Smooth muscle cell (in vitro differentiated cells): ENCODE data around the gene CPED1. TPM values are rescaled to one million over a fixed set of nuclear protein-coding genes. Genes with fewer than 3 reads are reported as not detected.

ENCODE experiments used
- DNase-seq: peaks from one replicate; lab custom pipeline; 2025; ENCODE audit not compliant: unreplicated experiment; lab: John Stamatoyannopoulos, UW
- H2AFZ ChIP-seq: fragments of 200-600 bp; sonication (generic); 2 replicates; pipeline ENCODE4 v1.6.0; 2016; ENCODE audit warnings: antibody characterized with exemption, low read depth, mild to moderate bottlenecking
- H3F3A ChIP-seq: fragments of 200-600 bp; sonication (generic); 2 replicates; pipeline ENCODE4 v1.6.0; 2017; ENCODE audit warnings: antibody characterized with exemption, low read depth
- H3K27ac ChIP-seq: fragments of 200-600 bp; sonication (generic); 2 replicates; pipeline ENCODE4 v1.5.1; 2016; ENCODE audit warnings: low read depth, mild to moderate bottlenecking
- H3K27me3 ChIP-seq: fragments of 200-600 bp; sonication (generic); 2 replicates; pipeline ENCODE4 v1.6.1; 2016; ENCODE audit warnings: low read depth, mild to moderate bottlenecking
- H3K36me3 ChIP-seq: fragments of 200-600 bp; sonication (generic); 2 replicates; pipeline ENCODE4 v1.5.1; 2016; ENCODE audit warnings: low read depth
- H3K4me1 ChIP-seq: fragments of 200-600 bp; sonication (generic); 2 replicates; pipeline ENCODE4 v1.5.1; 2016; ENCODE audit warnings: low read depth
- H3K4me2 ChIP-seq: fragments of 200-600 bp; sonication (generic); 2 replicates; pipeline ENCODE4 v1.6.0; 2016; ENCODE audit warnings: mild to moderate bottlenecking
- H3K4me3 ChIP-seq: fragments of 200-600 bp; sonication (generic); 2 replicates; pipeline ENCODE4 v1.5.1; 2016; ENCODE audit warnings: mild to moderate bottlenecking
- H3K79me2 ChIP-seq: fragments of 200-600 bp; sonication (generic); 2 replicates; pipeline ENCODE4 v1.6.0; 2016; ENCODE audit warnings: low read depth, mild to moderate bottlenecking
- H3K9ac ChIP-seq: fragments of 200-600 bp; sonication (generic); 2 replicates; pipeline ENCODE4 v1.6.0; 2016; ENCODE audit warnings: low read depth
- H3K9me3 ChIP-seq: fragments of 200-600 bp; sonication (generic); replicated peaks from 2 replicates; pipeline ENCODE4 v1.5.1; 2016; ENCODE audit warnings: low read depth
- H4K20me1 ChIP-seq: fragments of 200-600 bp; sonication (generic); 2 replicates; pipeline ENCODE4 v1.6.0; 2016; ENCODE audit warnings: low read depth
- WGBS: methylation state at CpG from one replicate; pipeline ENCODE4 v1.1.7; 2016; ENCODE audit warnings: low lambda C conversion rate; 5-methylcytosine and 5-hydroxymethylcytosine counted together
- polyA plus RNA-seq: library from polyadenylated mRNA; unstranded; fragments of >200 nt; fragmentation: Nextera tagmentation; extraction: Ambion mirVana; gene quantifications from 2 replicates; pipeline ENCODE4 v1.2.1, GENCODE V29; 2016
- total RNA-seq: library from RNA; depleted of rRNA; stranded (reverse); fragments of >200 nt; gene quantifications from 2 replicates; pipeline ENCODE4 v1.2.3, GENCODE V29; 2014
- TF ChIP-seq, protein P1 (sequence below): fragments of 200-600 bp; sonication (generic); IDR thresholded peaks from 2 replicates; pipeline ENCODE4 v1.5.1; 2017; ENCODE audit warnings: borderline replicate concordance, mild to moderate bottlenecking, antibody characterized with exemption; ENCODE audit not compliant: insufficient read depth, poor library complexity, severe bottlenecking

CPED1 gene
- total and polyA plus RNA-seq, 2 experiments from 2014 or later = 9.5 to 12.9 TPM

DNA sequence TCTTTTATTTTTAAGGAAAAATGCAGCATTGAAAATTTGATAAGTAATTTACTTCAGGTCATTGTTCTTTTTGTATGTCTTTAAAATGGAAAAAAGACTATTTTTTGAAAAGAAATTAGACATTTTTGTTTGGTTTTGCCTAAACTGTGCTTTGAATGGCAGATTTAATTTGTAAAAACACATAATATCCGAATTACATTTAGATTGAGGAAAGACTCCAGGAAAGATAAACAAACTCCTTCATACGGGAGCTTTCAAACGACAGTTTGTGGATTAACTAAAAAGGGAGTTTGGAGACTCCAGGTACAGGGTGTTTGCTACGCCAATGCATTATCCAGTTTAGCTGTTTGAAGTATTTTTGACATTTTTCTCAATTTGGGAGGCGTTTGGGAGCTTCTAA is 36.1 kb downstream of the CPED1 start:
- Histone ChIP-seq H3K9me3 (no peaks in the 10 kb centered on the region), H3K4me2 (peak overlapping the region; percentile 69), H3K79me2 (no peaks in the 10 kb centered on the region), H3K4me3 (peak overlapping the region; percentile 20), H3K9ac (no peak overlapping the region), H3K27ac (peak overlapping the region; percentile 71), H4K20me1 (no peaks in the 10 kb centered on the region), H3F3A (peaks cover 11% of the 10 kb centered on the region), H3K36me3 (no peaks in the 10 kb centered on the region), H3K4me1 (peaks cover 25% of the 10 kb centered on the region), H3K27me3 (no peaks in the 10 kb centered on the region), H2AFZ (peak overlapping the region; percentile 85)
- no peak for DNase-seq
- TF ChIP-seq, protein P1, sequence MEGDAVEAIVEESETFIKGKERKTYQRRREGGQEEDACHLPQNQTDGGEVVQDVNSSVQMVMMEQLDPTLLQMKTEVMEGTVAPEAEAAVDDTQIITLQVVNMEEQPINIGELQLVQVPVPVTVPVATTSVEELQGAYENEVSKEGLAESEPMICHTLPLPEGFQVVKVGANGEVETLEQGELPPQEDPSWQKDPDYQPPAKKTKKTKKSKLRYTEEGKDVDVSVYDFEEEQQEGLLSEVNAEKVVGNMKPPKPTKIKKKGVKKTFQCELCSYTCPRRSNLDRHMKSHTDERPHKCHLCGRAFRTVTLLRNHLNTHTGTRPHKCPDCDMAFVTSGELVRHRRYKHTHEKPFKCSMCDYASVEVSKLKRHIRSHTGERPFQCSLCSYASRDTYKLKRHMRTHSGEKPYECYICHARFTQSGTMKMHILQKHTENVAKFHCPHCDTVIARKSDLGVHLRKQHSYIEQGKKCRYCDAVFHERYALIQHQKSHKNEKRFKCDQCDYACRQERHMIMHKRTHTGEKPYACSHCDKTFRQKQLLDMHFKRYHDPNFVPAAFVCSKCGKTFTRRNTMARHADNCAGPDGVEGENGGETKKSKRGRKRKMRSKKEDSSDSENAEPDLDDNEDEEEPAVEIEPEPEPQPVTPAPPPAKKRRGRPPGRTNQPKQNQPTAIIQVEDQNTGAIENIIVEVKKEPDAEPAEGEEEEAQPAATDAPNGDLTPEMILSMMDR = no peak
- 37% methylated on average over 5 of the region's 5 CpGs for WGBS

DNA sequence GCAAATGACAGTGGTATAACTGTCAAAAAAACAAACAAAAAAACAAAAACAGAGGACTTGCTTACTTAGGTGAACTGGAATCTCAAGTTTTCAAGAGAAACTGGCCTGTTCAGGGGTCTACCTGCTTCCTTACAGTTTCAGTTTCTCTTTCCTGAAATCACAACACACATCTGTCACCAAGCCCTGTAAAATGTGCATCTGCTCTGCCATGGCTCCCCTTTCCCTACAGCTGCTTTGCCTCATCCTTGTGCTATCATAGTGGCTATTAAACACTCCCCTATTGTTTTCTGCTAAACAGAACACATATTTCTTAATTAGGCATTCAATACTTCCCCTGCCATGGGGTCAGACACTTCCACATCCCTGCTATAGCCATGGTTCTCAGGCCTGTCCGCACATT is 37.6 kb downstream of the CPED1 start:
- Histone ChIP-seq H3K36me3 (no peaks in the 10 kb centered on the region), H3K9ac (no peak overlapping the region), H3K4me2 (no peak overlapping the region), H3K9me3 (no peaks in the 10 kb centered on the region), H4K20me1 (no peaks in the 10 kb centered on the region), H3F3A (peaks cover 4% of the 10 kb centered on the region), H3K4me3 (no peak overlapping the region), H3K27me3 (no peaks in the 10 kb centered on the region), H3K4me1 (peaks cover 25% of the 10 kb centered on the region), H3K27ac (no peak overlapping the region), H2AFZ (no peak overlapping the region), H3K79me2 (peaks cover 3% of the 10 kb centered on the region)
- TF ChIP-seq, protein P1 = no peak
- no peak for DNase-seq
- WGBS = 100% methylated on average over 1 of the region's 1 CpG

DNA sequence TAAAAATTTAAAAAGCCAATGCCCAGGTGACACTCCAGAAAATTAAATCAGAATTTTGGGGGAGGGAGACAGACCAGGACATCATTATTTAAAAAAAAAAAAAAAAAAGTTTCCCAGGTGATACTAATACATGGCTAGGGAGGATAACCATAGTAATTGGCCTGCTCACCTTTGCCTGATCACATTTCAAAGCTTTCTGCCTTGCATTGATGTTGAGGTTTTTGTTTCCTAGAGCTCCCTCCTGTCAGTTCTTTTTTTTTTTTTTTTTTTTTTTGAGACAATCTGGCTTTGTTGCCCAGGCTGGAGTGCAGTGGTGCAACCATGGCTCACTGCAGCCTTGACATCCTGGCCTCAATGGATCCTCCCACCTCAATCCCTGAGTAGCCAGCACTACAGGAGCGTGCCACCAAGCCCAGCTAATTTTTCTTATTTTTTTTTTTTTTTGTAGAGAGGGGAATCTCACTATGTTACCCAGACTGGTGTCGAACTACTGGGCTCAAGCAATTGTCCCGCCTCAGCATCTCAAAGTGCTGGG is 38.1 kb downstream of the CPED1 start:
- Histone ChIP-seq H3K4me3 (no peak overlapping the region), H3K4me2 (no peak overlapping the region), H4K20me1 (no peaks in the 10 kb centered on the region), H3K4me1 (peaks cover 25% of the 10 kb centered on the region), H2AFZ (no peak overlapping the region), H3K79me2 (peaks cover 3% of the 10 kb centered on the region), H3K9me3 (no peaks in the 10 kb centered on the region), H3K9ac (no peak overlapping the region), H3K27me3 (no peaks in the 10 kb centered on the region), H3F3A (peaks cover 4% of the 10 kb centered on the region), H3K27ac (no peak overlapping the region), H3K36me3 (no peaks in the 10 kb centered on the region)
- 98% methylated on average over 3 of the region's 3 CpGs for WGBS
- DNase-seq = no peak
- TF ChIP-seq, protein P1 = no peak
